ENCODE measurements around the gene KLKB1. TPM values are rescaled to one million over a fixed set of nuclear protein-coding genes. Genes with fewer than 3 reads are reported as not detected.

Gene KLKB1
- total RNA-seq, 1 donor from 2014 or later, result not detected

DNA sequence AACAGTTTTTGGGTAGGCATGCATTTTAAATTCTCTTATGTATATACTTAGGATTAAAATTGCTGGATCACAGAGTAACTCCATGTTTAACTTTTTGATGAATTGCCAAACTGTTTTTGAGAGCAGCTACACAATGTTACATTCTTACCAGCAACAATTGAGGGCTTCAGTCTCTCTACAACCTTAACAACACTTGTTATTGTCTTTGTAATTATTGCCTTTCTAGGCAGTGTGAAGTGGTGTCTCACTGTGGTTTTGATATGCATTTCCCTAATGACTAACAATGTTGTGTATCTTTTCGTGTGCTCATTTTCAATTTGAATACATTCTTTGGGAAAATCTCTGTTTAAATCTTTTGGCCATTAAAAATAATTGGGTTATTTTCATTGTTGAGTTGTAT lies 21.3 kb downstream of the KLKB1 start:
- H3K79me2 ChIP-seq (ENCODE audit: insufficient read depth, low read length), result no peaks in the 10 kb centered on the region
- DNase-seq (ENCODE audit: low read depth) (no peak), FAIRE-seq (no peak)
- no peak overlapping the region for H2AFZ ChIP-seq (ENCODE audit: low read depth, low read length)
- H3K4me2 ChIP-seq (ENCODE audit: low read length), result no peak overlapping the region
- H3K27ac Mint-ChIP-seq (ENCODE audit: unreplicated experiment), result no peak overlapping the region
- H3K36me3 Mint-ChIP-seq (ENCODE audit: low read depth, unreplicated experiment), result no peaks in the 10 kb centered on the region
- H3K9me3 ChIP-seq (ENCODE audit: insufficient read depth, low read depth, low read length), result no peaks in the 10 kb centered on the region
- no peaks in the 10 kb centered on the region for H3K4me1 ChIP-seq (ENCODE audit: insufficient read depth, low read length)
- H3K36me3 ChIP-seq (ENCODE audit: insufficient read depth, low read length), result no peaks in the 10 kb centered on the region
- no peak overlapping the region for H3K27ac ChIP-seq (ENCODE audit: low read depth, low read length)
- TF ChIP-seq CTCF (IDR thresholded peaks at IDR 0.05; ENCODE audit: insufficient read depth, low read depth, low read length) (no peak), EZH2 (IDR thresholded peaks at IDR 0.05; ENCODE audit: insufficient read depth, low read length) (no peak)
- peaks cover 12% of the 10 kb centered on the region for H3K9me3 Mint-ChIP-seq (ENCODE audit: unreplicated experiment)
- H3K4me3 Mint-ChIP-seq (ENCODE audit: unreplicated experiment), result no peak overlapping the region
- no peaks in the 10 kb centered on the region for H4K20me1 ChIP-seq (ENCODE audit: insufficient read depth, low read length)
- no peak overlapping the region for H3K9ac ChIP-seq (ENCODE audit: low read length)
- no peaks in the 10 kb centered on the region for H3K4me1 Mint-ChIP-seq (ENCODE audit: low read depth, unreplicated experiment)
- no peak overlapping the region for H3K4me3 ChIP-seq (ENCODE audit: insufficient read depth, low read depth, low read length)
- no peaks in the 10 kb centered on the region for H3K27me3 ChIP-seq (ENCODE audit: insufficient read depth, low read length)
- no peaks in the 10 kb centered on the region for H3K27me3 Mint-ChIP-seq (ENCODE audit: low read depth, unreplicated experiment)

DNA sequence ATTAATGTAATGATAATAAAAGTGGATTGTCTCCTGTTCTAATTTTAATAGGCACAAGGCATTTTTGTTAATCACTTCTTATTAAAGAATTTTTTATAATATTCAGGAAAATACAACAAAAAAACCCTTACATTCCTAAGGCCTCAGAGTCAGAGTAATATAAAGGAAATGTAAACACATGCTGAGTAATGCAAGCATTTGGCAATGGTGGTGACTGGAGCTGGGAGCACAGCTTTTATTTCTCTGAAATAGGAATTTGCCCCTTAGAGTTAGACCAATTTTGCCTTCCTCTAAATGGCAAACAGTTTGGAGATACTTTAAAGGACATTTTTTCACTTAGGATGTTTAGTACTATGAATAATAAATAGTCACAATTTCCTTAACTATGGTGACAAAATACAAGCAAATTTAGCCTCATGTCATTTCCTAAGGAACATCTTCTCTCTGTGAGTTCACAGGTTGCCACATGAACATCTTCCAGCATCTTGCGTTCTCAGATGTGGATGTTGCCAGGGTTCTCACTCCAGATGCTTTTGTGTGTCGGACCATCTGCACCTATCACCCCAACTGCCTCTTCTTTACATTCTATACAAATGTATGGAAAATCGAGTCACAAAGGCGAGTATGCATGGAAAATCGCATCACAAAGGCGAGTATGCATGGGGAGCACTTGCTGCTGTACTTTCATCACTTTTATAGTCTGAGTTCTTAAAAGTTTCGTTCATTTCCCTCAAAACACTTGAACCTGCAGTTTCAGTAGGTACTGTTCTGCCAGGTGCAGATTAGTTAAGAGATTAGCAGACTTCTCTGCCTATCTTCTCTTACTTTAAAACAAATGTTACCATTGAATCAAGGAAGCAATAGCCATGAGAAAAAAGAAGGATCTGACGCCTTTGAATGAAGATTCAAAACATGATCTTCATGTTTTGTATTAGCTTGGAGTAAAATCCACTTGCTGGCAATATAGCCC lies 22.8 kb downstream of the KLKB1 start:
- TF ChIP-seq EZH2 (IDR thresholded peaks at IDR 0.05; ENCODE audit: insufficient read depth, low read length) (no peak), CTCF (IDR thresholded peaks at IDR 0.05; ENCODE audit: insufficient read depth, low read depth, low read length) (no peak)
- Histone ChIP-seq H3K4me3 (ENCODE audit: insufficient read depth, low read depth, low read length) (no peak overlapping the region), H3K36me3 (ENCODE audit: insufficient read depth, low read length) (no peaks in the 10 kb centered on the region), H3K4me2 (ENCODE audit: low read length) (no peak overlapping the region), H3K4me1 (ENCODE audit: insufficient read depth, low read length) (no peaks in the 10 kb centered on the region), H2AFZ (ENCODE audit: low read depth, low read length) (no peak overlapping the region), H3K27ac (ENCODE audit: low read depth, low read length) (no peak overlapping the region), H3K9me3 (ENCODE audit: insufficient read depth, low read depth, low read length) (no peaks in the 10 kb centered on the region), H3K79me2 (ENCODE audit: insufficient read depth, low read length) (no peaks in the 10 kb centered on the region), H3K9ac (ENCODE audit: low read length) (no peak overlapping the region), H3K27me3 (ENCODE audit: insufficient read depth, low read length) (no peaks in the 10 kb centered on the region), H4K20me1 (ENCODE audit: insufficient read depth, low read length) (no peaks in the 10 kb centered on the region)
- FAIRE-seq, result no peak
- Mint-ChIP-seq H3K4me1 (ENCODE audit: low read depth, unreplicated experiment) (no peaks in the 10 kb centered on the region), H3K4me3 (ENCODE audit: unreplicated experiment) (no peak overlapping the region), H3K27me3 (ENCODE audit: low read depth, unreplicated experiment) (no peaks in the 10 kb centered on the region), H3K36me3 (ENCODE audit: low read depth, unreplicated experiment) (no peaks in the 10 kb centered on the region), H3K27ac (ENCODE audit: unreplicated experiment) (no peak overlapping the region), H3K9me3 (ENCODE audit: unreplicated experiment) (peaks cover 12% of the 10 kb centered on the region)
- DNase-seq (ENCODE audit: low read depth), result peak; percentile 12

DNA sequence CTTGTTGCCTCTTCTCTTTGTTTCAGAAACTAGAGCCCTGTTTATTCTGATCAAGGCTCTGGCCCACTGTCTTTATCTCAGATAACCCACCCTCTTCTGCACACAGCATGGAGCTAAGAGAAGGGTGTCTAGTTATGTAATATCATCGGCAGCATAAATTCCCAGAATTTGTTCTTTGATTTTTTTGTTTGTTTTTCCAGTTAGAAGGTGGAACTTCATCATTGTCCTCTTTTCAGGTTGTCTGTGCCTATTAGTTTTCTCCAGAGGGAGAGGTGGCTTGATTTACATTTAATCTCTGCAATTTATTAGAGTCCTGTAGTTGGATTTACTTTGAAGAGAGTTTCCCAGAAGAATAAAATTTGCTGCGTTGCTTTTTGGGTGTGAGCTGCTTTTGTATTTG lies 23.5 kb downstream of the KLKB1 start:
- H3K4me1 ChIP-seq (ENCODE audit: insufficient read depth, low read length), result no peaks in the 10 kb centered on the region
- H3K36me3 Mint-ChIP-seq (ENCODE audit: low read depth, unreplicated experiment), result no peaks in the 10 kb centered on the region
- H3K27ac Mint-ChIP-seq (ENCODE audit: unreplicated experiment), result no peak overlapping the region
- H3K27me3 Mint-ChIP-seq (ENCODE audit: low read depth, unreplicated experiment), result no peaks in the 10 kb centered on the region
- H4K20me1 ChIP-seq (ENCODE audit: insufficient read depth, low read length), result no peaks in the 10 kb centered on the region
- H3K27me3 ChIP-seq (ENCODE audit: insufficient read depth, low read length), result no peaks in the 10 kb centered on the region
- no peak overlapping the region for H3K9ac ChIP-seq (ENCODE audit: low read length)
- FAIRE-seq (no peak), DNase-seq (ENCODE audit: low read depth) (no peak)
- no peaks in the 10 kb centered on the region for H3K9me3 ChIP-seq (ENCODE audit: insufficient read depth, low read depth, low read length)
- H3K27ac ChIP-seq (ENCODE audit: low read depth, low read length), result no peak overlapping the region
- H3K4me3 ChIP-seq (ENCODE audit: insufficient read depth, low read depth, low read length), result no peak overlapping the region
- no peak for TF ChIP-seq CTCF (IDR thresholded peaks at IDR 0.05; ENCODE audit: insufficient read depth, low read depth, low read length)
- no peaks in the 10 kb centered on the region for H3K4me1 Mint-ChIP-seq (ENCODE audit: low read depth, unreplicated experiment)
- H3K36me3 ChIP-seq (ENCODE audit: insufficient read depth, low read length), result no peaks in the 10 kb centered on the region
- peaks cover 8% of the 10 kb centered on the region for H3K9me3 Mint-ChIP-seq (ENCODE audit: unreplicated experiment)
- H3K79me2 ChIP-seq (ENCODE audit: insufficient read depth, low read length), result no peaks in the 10 kb centered on the region
- H3K4me3 Mint-ChIP-seq (ENCODE audit: unreplicated experiment), result no peak overlapping the region
- no peak overlapping the region for H3K4me2 ChIP-seq (ENCODE audit: low read length)
- H2AFZ ChIP-seq (ENCODE audit: low read depth, low read length), result no peak overlapping the region

Measured in astrocyte (in vitro differentiated cells and primary cell).